Activated T-helper 17 cell treated with anti-CD3 and anti-CD28 coated beads, Interleukin-2, amount 50 U/mL, for 72 hours (primary cell): ENCODE measurements around the gene TGM4. TPM values are rescaled to one million over a fixed set of nuclear protein-coding genes. Genes with fewer than 3 reads are reported as not detected.

Source experiments
- ATAC-seq: fragments of 150-1000 bp; cut with Tn5 transposase; replicated peaks from 2 replicates; pipeline ENCODE4 v1.10.0; 2021; ENCODE audit warnings: mild to moderate bottlenecking, moderate library complexity
- H3K27ac Mint-ChIP-seq: one replicate; pipeline ENCODE4 v1.8.0; 2022; ENCODE audit warnings: mixed read lengths
- H3K27me3 Mint-ChIP-seq: one replicate; pipeline ENCODE4 v1.8.0; 2022; ENCODE audit warnings: mixed read lengths
- H3K36me3 Mint-ChIP-seq: one replicate; pipeline ENCODE4 v1.8.0; 2022; ENCODE audit warnings: low read depth, mild to moderate bottlenecking, mixed read lengths
- H3K4me1 Mint-ChIP-seq: one replicate; pipeline ENCODE4 v1.8.0; 2022; ENCODE audit warnings: mixed read lengths
- H3K4me3 Mint-ChIP-seq: one replicate; pipeline ENCODE4 v1.8.0; 2022; ENCODE audit warnings: mild to moderate bottlenecking, mixed read lengths
- H3K9me3 Mint-ChIP-seq: one replicate; pipeline ENCODE4 v1.8.0; 2022; ENCODE audit warnings: mixed read lengths
- total RNA-seq, 2 donors: library from RNA; stranded (reverse); gene quantifications; one replicate each; pipeline ENCODE4 v1.2.3, GENCODE V29; 2022

Gene TGM4
- total RNA-seq, 2 donors from 2014 or later: not detected

- H3K36me3 Mint-ChIP-seq: no peaks in the 10 kb centered on the region
- no peaks in the 10 kb centered on the region for H3K27me3 Mint-ChIP-seq
- H3K4me1 Mint-ChIP-seq: no peaks in the 10 kb centered on the region
- no peak overlapping the region for H3K4me3 Mint-ChIP-seq
- no peak overlapping the region for H3K27ac Mint-ChIP-seq
- H3K9me3 Mint-ChIP-seq: no peaks in the 10 kb centered on the region
- no peak for ATAC-seq
These were observed 18.3 kb downstream of the TGM4 start for GRCh38 chr3:44892689-44893088.

GRCh38 chr3:44893097-44893496 lies 18.7 kb downstream of the TGM4 start:
- no peaks in the 10 kb centered on the region for H3K27me3 Mint-ChIP-seq
- H3K36me3 Mint-ChIP-seq: no peaks in the 10 kb centered on the region
- H3K9me3 Mint-ChIP-seq: no peaks in the 10 kb centered on the region
- H3K27ac Mint-ChIP-seq: no peak overlapping the region
- no peak for ATAC-seq
- no peak overlapping the region for H3K4me3 Mint-ChIP-seq
- no peaks in the 10 kb centered on the region for H3K4me1 Mint-ChIP-seq

- Mint-ChIP-seq H3K27me3 (peaks cover under 1% of the 10 kb centered on the region), H3K36me3 (no peaks in the 10 kb centered on the region), H3K4me1 (no peaks in the 10 kb centered on the region), H3K9me3 (no peaks in the 10 kb centered on the region), H3K4me3 (no peak overlapping the region), H3K27ac (no peak overlapping the region)
- no peak for ATAC-seq
These were observed 20.1 kb downstream of the TGM4 start for GRCh38 chr3:44894485-44894884.

- Mint-ChIP-seq H3K4me3 (no peak overlapping the region), H3K4me1 (no peaks in the 10 kb centered on the region), H3K9me3 (no peaks in the 10 kb centered on the region), H3K27me3 (peaks cover 11% of the 10 kb centered on the region), H3K27ac (no peak overlapping the region), H3K36me3 (no peaks in the 10 kb centered on the region)
- no peak for ATAC-seq
These were observed 22.0 kb downstream of the TGM4 start for GRCh38 chr3:44896440-44896839.

GRCh38 chr3:44899683-44900367 lies 25.4 kb downstream of the TGM4 start:
- no peak overlapping the region for H3K27ac Mint-ChIP-seq
- peaks cover 11% of the 10 kb centered on the region for H3K27me3 Mint-ChIP-seq
- no peak overlapping the region for H3K4me3 Mint-ChIP-seq
- H3K36me3 Mint-ChIP-seq: no peaks in the 10 kb centered on the region
- no peaks in the 10 kb centered on the region for H3K4me1 Mint-ChIP-seq
- peak; percentile 28 for ATAC-seq
- no peaks in the 10 kb centered on the region for H3K9me3 Mint-ChIP-seq

GRCh38 chr3:44902628-44903027 lies 28.2 kb downstream of the TGM4 start:
- Mint-ChIP-seq H3K36me3 (no peaks in the 10 kb centered on the region), H3K27ac (no peak overlapping the region), H3K27me3 (peaks cover 14% of the 10 kb centered on the region), H3K4me3 (no peak overlapping the region), H3K4me1 (no peaks in the 10 kb centered on the region), H3K9me3 (no peaks in the 10 kb centered on the region)
- ATAC-seq: no peak

GRCh38 chr3:44903314-44903713 lies 28.9 kb downstream of the TGM4 start:
- Mint-ChIP-seq H3K4me3 (no peak overlapping the region), H3K4me1 (no peaks in the 10 kb centered on the region), H3K27ac (no peak overlapping the region), H3K36me3 (no peaks in the 10 kb centered on the region), H3K9me3 (no peaks in the 10 kb centered on the region), H3K27me3 (peaks cover 14% of the 10 kb centered on the region)
- no peak for ATAC-seq

GRCh38 chr3:44903751-44904150 lies 29.3 kb downstream of the TGM4 start:
- Mint-ChIP-seq H3K27me3 (peaks cover 14% of the 10 kb centered on the region), H3K27ac (no peak overlapping the region), H3K36me3 (no peaks in the 10 kb centered on the region), H3K9me3 (no peaks in the 10 kb centered on the region), H3K4me1 (no peaks in the 10 kb centered on the region), H3K4me3 (no peak overlapping the region)
- no peak for ATAC-seq

- no peak for ATAC-seq
- H3K4me1 Mint-ChIP-seq: no peaks in the 10 kb centered on the region
- no peak overlapping the region for H3K27ac Mint-ChIP-seq
These were observed 31.2 kb downstream of the TGM4 start for GRCh38 chr3:44905446-44906157.

GRCh38 chr3:44906997-44907396 lies 32.6 kb downstream of the TGM4 start:
- no peaks in the 10 kb centered on the region for H3K4me1 Mint-ChIP-seq
- no peaks in the 10 kb centered on the region for H3K36me3 Mint-ChIP-seq
- peaks cover 21% of the 10 kb centered on the region for H3K27me3 Mint-ChIP-seq
- no peaks in the 10 kb centered on the region for H3K9me3 Mint-ChIP-seq
- no peak overlapping the region for H3K27ac Mint-ChIP-seq
- no peak overlapping the region for H3K4me3 Mint-ChIP-seq
- peak; percentile 78 for ATAC-seq

More at GRCh38 chr3:44905446-44906157, 31.2 kb downstream of the TGM4 start:
- H3K36me3 Mint-ChIP-seq: no peaks in the 10 kb centered on the region
- no peak overlapping the region for H3K4me3 Mint-ChIP-seq
- no peaks in the 10 kb centered on the region for H3K9me3 Mint-ChIP-seq
- H3K27me3 Mint-ChIP-seq: peaks cover 12% of the 10 kb centered on the region

- no peak overlapping the region for H3K27ac Mint-ChIP-seq
- H3K36me3 Mint-ChIP-seq: no peaks in the 10 kb centered on the region
- H3K27me3 Mint-ChIP-seq: peaks cover 21% of the 10 kb centered on the region
- no peaks in the 10 kb centered on the region for H3K9me3 Mint-ChIP-seq
- no peak for ATAC-seq
- no peaks in the 10 kb centered on the region for H3K4me1 Mint-ChIP-seq
- H3K4me3 Mint-ChIP-seq: no peak overlapping the region
These were observed 33.2 kb downstream of the TGM4 start for GRCh38 chr3:44907612-44908011.

GRCh38 chr3:44909063-44909462 lies 34.7 kb downstream of the TGM4 start:
- Mint-ChIP-seq H3K27me3 (peaks cover 21% of the 10 kb centered on the region), H3K4me1 (no peaks in the 10 kb centered on the region), H3K9me3 (no peaks in the 10 kb centered on the region), H3K4me3 (no peak overlapping the region), H3K27ac (no peak overlapping the region), H3K36me3 (no peaks in the 10 kb centered on the region)
- ATAC-seq: no peak

- no peaks in the 10 kb centered on the region for H3K36me3 Mint-ChIP-seq
- no peak overlapping the region for H3K27ac Mint-ChIP-seq
- no peaks in the 10 kb centered on the region for H3K9me3 Mint-ChIP-seq
- no peak overlapping the region for H3K4me3 Mint-ChIP-seq
- H3K4me1 Mint-ChIP-seq: no peaks in the 10 kb centered on the region
- no peak for ATAC-seq
- H3K27me3 Mint-ChIP-seq: peaks cover 21% of the 10 kb centered on the region
These were observed 36.3 kb downstream of the TGM4 start for GRCh38 chr3:44910693-44911092.

GRCh38 chr3:44913868-44914468 lies 39.6 kb downstream of the TGM4 start:
- ATAC-seq: peak; percentile 70
- Mint-ChIP-seq H3K4me1 (no peaks in the 10 kb centered on the region), H3K27ac (no peak overlapping the region)

GRCh38 chr3:44914936-44915335 lies 40.5 kb downstream of the TGM4 start:
- Mint-ChIP-seq H3K4me1 (no peaks in the 10 kb centered on the region), H3K27ac (no peak overlapping the region), H3K9me3 (no peaks in the 10 kb centered on the region), H3K27me3 (peaks cover 10% of the 10 kb centered on the region), H3K36me3 (no peaks in the 10 kb centered on the region), H3K4me3 (no peak overlapping the region)
- no peak for ATAC-seq

More at GRCh38 chr3:44913868-44914468, 39.6 kb downstream of the TGM4 start:
- peaks cover 16% of the 10 kb centered on the region for H3K27me3 Mint-ChIP-seq
- no peaks in the 10 kb centered on the region for H3K36me3 Mint-ChIP-seq
- H3K9me3 Mint-ChIP-seq: no peaks in the 10 kb centered on the region
- H3K4me3 Mint-ChIP-seq: no peak overlapping the region
